ENCODE measurements around the gene LPIN3. TPM values are rescaled to one million over a fixed set of nuclear protein-coding genes. Genes with fewer than 3 reads are reported as not detected.

Gene LPIN3
- total and polyA plus RNA-seq, 2 donors (not counting 3 experiments of a cell fraction or from before 2014, with no cell fraction given), result 2.1 to 3.0 TPM

GRCh38 chr20:41293269-41294037 lies 47.2 kb upstream of the LPIN3 start:
- FAIRE-seq (no peak), DNase-seq (ENCODE audit: low read depth, low spot score) (no peak)
- TF ChIP-seq POLR2A (IDR thresholded peaks at IDR 0.05; ENCODE audit: low read depth, low read length) (no peak), EZH2 (IDR thresholded peaks at IDR 0.05; ENCODE audit: borderline replicate concordance, low read depth, low read length, severe bottlenecking) (no peak), CTCF (IDR thresholded peaks at IDR 0.05; ENCODE audit: extremely low read depth in 1 of 2, insufficient read depth in 1 of 2, low read depth in 1 of 2, low read length in 2 of 2) (no peak), JUN (IDR thresholded peaks at IDR 0.05; ENCODE audit: borderline replicate concordance, insufficient read depth, insufficient read length, low read depth) (no peak), MAX (IDR thresholded peaks at IDR 0.05; ENCODE audit: insufficient read depth, insufficient read length) (no peak), POLR2AphosphoS5 (IDR thresholded peaks at IDR 0.05; ENCODE audit: insufficient read depth, low read depth, low read length) (no peak), MYC (IDR thresholded peaks at IDR 0.05; ENCODE audit: low read depth, low read length) (no peak), GATA2 (IDR thresholded peaks at IDR 0.05; ENCODE audit: insufficient read depth, insufficient read length, low read depth, low read length) (no peak), FOS (IDR thresholded peaks at IDR 0.05; ENCODE audit: borderline replicate concordance, insufficient read depth, low read length) (no peak)
- ChIA-PET CTCF (interaction anchor here (1.4 to 2.7 kb wide), 4 partner anchors 10 to 121 kb away, joined by 3 to 10 read pairs (median 6); no protein-coding TSS in a partner anchor), POLR2A (no interaction called here)
- H3K9me3 ChIP-seq (replicated peaks; ENCODE audit: control insufficient read depth, insufficient read depth, low read length), result no peaks in the 10 kb centered on the region
- dilution Hi-C loops (cut with MboI; ENCODE audit: extremely low pct_ligation_motif_present, low sequenced_read_pairs) (no loop called here), intact Hi-C loops (cut with micrococcal nuclease) (no loop called here)
- H3K4me2 ChIP-seq (ENCODE audit: insufficient read depth, low read length), result no peak overlapping the region
- H3K36me3 ChIP-seq (ENCODE audit: control insufficient read depth in 2 of 2, extremely low read depth in 1 of 2, insufficient read depth in 2 of 2, low read length in 2 of 2), result no peaks in the 10 kb centered on the region
- no peaks in the 10 kb centered on the region for H3K9me1 ChIP-seq (replicated peaks; ENCODE audit: control insufficient read depth, extremely low read depth, insufficient read depth, low read length)
- H3K27ac ChIP-seq (ENCODE audit: insufficient read depth, low read depth, low read length), result no peak overlapping the region
- no peak overlapping the region for H3K9ac ChIP-seq (replicated peaks; ENCODE audit: extremely low read depth, insufficient read depth, low read length)
- H3K79me2 ChIP-seq (ENCODE audit: control insufficient read depth, insufficient read depth, low read length), result peaks cover 3% of the 10 kb centered on the region
- no peak overlapping the region for H2AFZ ChIP-seq (ENCODE audit: low read depth, low read length)
- H3K4me1 ChIP-seq (ENCODE audit: control insufficient read depth, extremely low read depth, insufficient read depth, low read length), result no peaks in the 10 kb centered on the region
- no peaks in the 10 kb centered on the region for H3K27me3 ChIP-seq (ENCODE audit: control insufficient read depth in 2 of 2, insufficient read depth in 2 of 2, low read length in 2 of 2)
- no TSS peak for BruUV-seq (replicated peaks)
- H3K4me3 ChIP-seq (replicated peaks in 1 of 3; ENCODE audit: insufficient read depth in 1 of 3, low read depth in 1 of 3, low read length in 3 of 3), result no peak overlapping the region
- H4K20me1 ChIP-seq (replicated peaks; ENCODE audit: control insufficient read depth, extremely low read depth, insufficient read depth, low read length), result no peaks in the 10 kb centered on the region
